NCI-H2171 (cell line): Measurements from ENCODE around the gene OVOL3.
A peak's percentile ranks its signal among the peaks of the same experiment; 100 is the strongest.
"Not testable (repeated sequence)": the region's sequence is repeated elsewhere in the genome, so short reads cannot be mapped to it uniquely, and the experiment has no call there.

Source experiments
- DNase-seq: peaks from one replicate; lab custom pipeline; 2025; lab: John Stamatoyannopoulos, UW

Gene OVOL3

GRCh38 chr19:36101550-36102327, 9.2 kb upstream of the OVOL3 start:
- DNase-seq = no peak

GRCh38 chr19:36103040-36103626, 7.8 kb upstream of the OVOL3 start:
- DNase-seq = no peak

- no peak for DNase-seq
These were observed 6.9 kb upstream of the OVOL3 start for GRCh38 chr19:36103842-36104552.

GRCh38 chr19:36106441-36106840, 4.5 kb upstream of the OVOL3 start:
- DNase-seq = no peak

GRCh38 chr19:36106991-36107390, 4.0 kb upstream of the OVOL3 start:
- no peak for DNase-seq

GRCh38 chr19:36108684-36109083, 2.3 kb upstream of the OVOL3 start:
- DNase-seq = no peak

GRCh38 chr19:36111200-36111539, 227 bp downstream of the OVOL3 start:
- no peak for DNase-seq

GRCh38 chr19:36112678-36113077, 1.7 kb downstream of the OVOL3 start:
- DNase-seq = no peak

- no peak for DNase-seq
These were observed 2.5 kb downstream of the OVOL3 start for GRCh38 chr19:36113425-36113824.

GRCh38 chr19:36113894-36114720, 3.2 kb downstream of the OVOL3 start:
- DNase-seq = no peak

- peak; percentile 98 for DNase-seq
These were observed 3.9 kb downstream of the OVOL3 start, which contains the start of gene POLR2I for GRCh38 chr19:36114721-36115452. POLR2I (minus strand) TSS chr19:36114875; CDS start chr19:36114856, 19 bp downstream.

GRCh38 chr19:36115453-36116343, 4.8 kb downstream of the OVOL3 start, which contains the start of gene TBCB:
TBCB (plus strand) TSS chr19:36115468; CDS start chr19:36115561, 93 bp downstream.
- DNase-seq = peak; percentile 76

GRCh38 chr19:36116344-36116637, 5.3 kb downstream of the OVOL3 start:
- DNase-seq = no peak

GRCh38 chr19:36120092-36120983, 9.4 kb downstream of the OVOL3 start:
- no peak for DNase-seq

GRCh38 chr19:36120984-36121358, 10.0 kb downstream of the OVOL3 start:
- DNase-seq = no peak

GRCh38 chr19:36121486-36122124, 10.7 kb downstream of the OVOL3 start:
- DNase-seq = no peak

GRCh38 chr19:36125557-36125956, 14.6 kb downstream of the OVOL3 start:
- no peak for DNase-seq

- DNase-seq = no peak
These were observed 17.4 kb downstream of the OVOL3 start for GRCh38 chr19:36128392-36128736.

- DNase-seq = not testable (repeated sequence)
These were observed 20.3 kb downstream of the OVOL3 start for GRCh38 chr19:36131221-36131620.
